Naive thymus-derived CD4-positive, alpha-beta T cell (primary cell): ENCODE results near the gene L1CAM. TPM values are rescaled to one million over a fixed set of nuclear protein-coding genes. Genes with fewer than 3 reads are reported as not detected.

Source experiments
- ATAC-seq: fragments of 150-1000 bp; cut with Tn5 transposase; 2 replicates; pipeline ENCODE4 v1.10.0; 2021; ENCODE audit warnings: mild to moderate bottlenecking, moderate library complexity
- CTCF ChIA-PET: fragments of 350-600 bp; sonication (Branson Sonifier 250); formaldehyde crosslinking; loops from one replicate; lab custom pipeline; 2021; ENCODE audit warnings: antibody characterized with exemption; lab: Charles Lee
- POLR2A ChIA-PET: fragments of 350-600 bp; sonication (Branson Sonifier 250); formaldehyde crosslinking; loops from one replicate; lab custom pipeline; 2021; ENCODE audit warnings: antibody characterized with exemption, inconsistent platforms; lab: Charles Lee
- DNase-seq, 9 donors: peaks; one replicate each; pipeline versions ENCODE4 v3.0.0 to v3.0.0-alpha.2; 2020 to 2022; ENCODE audit warnings: mixed read lengths in 1 of 9
- H3K27ac ChIP-seq: one replicate; pipeline ENCODE4 v1.7.0; 2013; ENCODE audit warnings: mild to moderate bottlenecking, low read depth, low read length, moderate library complexity
- H3K27me3 ChIP-seq, 2 donors: one replicate each; pipeline ENCODE4 v1.7.0; 2013; ENCODE audit warnings: low read length in 2 of 2, mild to moderate bottlenecking in 2 of 2, moderate library complexity in 2 of 2; ENCODE audit not compliant: control insufficient read depth in 2 of 2, insufficient read depth in 2 of 2
- H3K36me3 ChIP-seq, 3 experiments: 1 replicate in 2 of 3; 2 replicates in 1 of 3; pipeline ENCODE4 v1.7.0; 2013; ENCODE audit warnings: low read length in 3 of 3, mild to moderate bottlenecking in 3 of 3, moderate library complexity in 1 of 3; ENCODE audit not compliant: insufficient read depth in 3 of 3, control insufficient read depth in 2 of 3
- H3K4me1 ChIP-seq, 2 donors: one replicate each; pipeline ENCODE4 v1.7.0; 2013; ENCODE audit warnings: low read length in 2 of 2, mild to moderate bottlenecking in 2 of 2, moderate library complexity in 1 of 2; ENCODE audit not compliant: control insufficient read depth in 2 of 2, insufficient read depth in 2 of 2
- H3K4me3 ChIP-seq: 2 replicates; pipeline ENCODE4 v1.7.0; 2013; ENCODE audit warnings: mild to moderate bottlenecking, low read length
- H3K9me3 ChIP-seq, 3 experiments: 1 replicate in 2 of 3; 2 replicates in 1 of 3; pipeline ENCODE4 v1.7.0; 2013; ENCODE audit warnings: low read length in 3 of 3; ENCODE audit not compliant: control insufficient read depth in 2 of 3
- H3K27ac Mint-ChIP-seq, 9 donors: one replicate each; pipeline ENCODE4 v1.8.0; 2020 to 2022; ENCODE audit warnings: mixed read lengths in 9 of 9, mild to moderate bottlenecking in 8 of 9, moderate library complexity in 5 of 9, inconsistent platforms in 2 of 9
- H3K27me3 Mint-ChIP-seq, 5 donors: one replicate each; pipeline ENCODE4 v1.8.0; 2021 to 2022; ENCODE audit warnings: mixed read lengths in 5 of 5, mild to moderate bottlenecking in 1 of 5
- H3K36me3 Mint-ChIP-seq, 5 donors: one replicate each; pipeline ENCODE4 v1.8.0; 2020 to 2022; ENCODE audit warnings: mixed read lengths in 5 of 5, mild to moderate bottlenecking in 3 of 5, inconsistent platforms in 1 of 5
- H3K4me1 Mint-ChIP-seq, 7 donors: one replicate each; pipeline ENCODE4 v1.8.0; 2020 to 2022; ENCODE audit warnings: mixed read lengths in 7 of 7, mild to moderate bottlenecking in 3 of 7, inconsistent platforms in 1 of 7
- H3K4me3 Mint-ChIP-seq, 10 donors: one replicate each; pipeline ENCODE4 v1.8.0; 2020 to 2022; ENCODE audit warnings: mild to moderate bottlenecking in 10 of 10, mixed read lengths in 10 of 10, moderate library complexity in 6 of 10, inconsistent platforms in 2 of 10
- H3K9me3 Mint-ChIP-seq, 11 donors: one replicate each; pipeline ENCODE4 v1.8.0; 2020 to 2022; ENCODE audit warnings: mixed read lengths in 11 of 11, mild to moderate bottlenecking in 4 of 11, inconsistent platforms in 1 of 11, moderate library complexity in 1 of 11
- intact Hi-C, 2 donors: fragments of 100-400 bp; cut with micrococcal nuclease; formaldehyde crosslinking; loops; one replicate each; pipeline ENCODE4 v1.15.1; 2023
- polyA plus RNA-seq, 2 donors: library from polyadenylated mRNA; unstranded; fragments of 300-500 nt; fragmentation: Illumina TruSeq; gene quantifications; one replicate each; pipeline ENCODE4 v1.2.3, GENCODE V29; 2021
- total RNA-seq, 6 experiments: library from RNA in 5 of 6; stranded (reverse) in 5 of 6; gene quantifications; 1 replicate in 5 of 6; 2 replicates in 1 of 6; pipeline ENCODE4 v1.2.3 and lab custom pipeline; 2021 to 2026

Gene L1CAM
- total and polyA plus RNA-seq, 7 experiments from 2014 or later, result 0.16 to 9.2 (median 1.1) TPM; not detected in 2

DNA sequence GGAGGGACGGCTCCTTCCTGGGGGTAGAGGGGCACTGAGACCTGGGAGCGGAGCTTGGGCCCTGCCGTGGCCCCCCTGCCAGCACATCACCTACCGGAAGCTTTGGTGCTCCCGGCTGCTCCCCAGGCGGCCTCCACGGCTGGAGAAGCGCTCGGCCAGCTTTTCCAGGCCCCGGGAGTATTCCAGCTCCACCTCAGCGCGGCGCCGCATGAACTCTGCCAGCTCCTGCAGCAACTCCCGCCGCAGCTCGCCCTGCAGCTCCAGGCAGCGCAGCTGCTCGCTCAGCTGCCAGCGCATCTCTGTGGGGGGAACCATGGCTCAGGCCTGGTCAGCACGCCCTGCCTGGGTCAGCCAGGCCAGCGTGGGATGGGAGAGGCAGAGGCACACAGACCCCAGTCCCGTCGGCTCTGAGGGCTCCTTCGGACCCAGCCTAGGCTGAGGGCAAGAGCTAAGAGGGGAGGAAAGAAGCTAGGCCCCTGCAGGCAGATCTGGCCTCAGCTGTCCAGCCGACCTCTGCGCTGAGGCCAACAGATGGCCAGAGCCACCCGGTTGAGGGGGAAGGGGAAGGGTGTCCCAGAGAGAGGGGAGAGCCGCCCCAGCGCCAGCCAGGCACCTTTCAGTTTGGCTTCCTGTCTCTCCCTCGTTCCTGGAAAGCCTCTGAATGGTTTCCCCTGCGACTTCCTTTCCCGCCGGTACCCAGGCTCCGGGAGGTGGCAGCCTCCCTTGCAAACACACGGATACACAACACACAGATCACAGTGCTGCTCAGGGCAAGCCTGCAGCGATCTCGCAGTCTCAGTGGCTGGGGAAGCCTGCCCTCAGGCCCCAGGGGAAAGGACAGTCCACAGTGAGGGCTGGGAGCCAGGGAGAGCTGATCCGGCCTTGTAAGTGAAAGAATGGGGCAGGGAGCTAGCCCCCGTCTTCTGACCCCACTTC is 35.8 kb upstream of the L1CAM start:
- DNase-seq (no peak), ATAC-seq (no peak)
- ChIA-PET CTCF (interaction anchor here (0.9 to 13.2 kb wide), 2 partner anchors 27 to 45 kb away, joined by 3 to 168 read pairs; partner anchors contain the start of gene RENBP), POLR2A (interaction anchor here (0.6 to 17.4 kb wide), 4 partner anchors 12 to 47 kb away, joined by 3 to 384 read pairs (median 119); partner anchors contain the start of genes HCFC1, NAA10, RENBP and TMEM187)
- intact Hi-C loops, result loop anchor here in 1 of 2 donors (10.0 kb wide), 1 partner anchor 573 kb away; the partner anchor contains the start of gene SLC10A3
- Mint-ChIP-seq H3K4me3 (peak overlapping the region; percentile 60 to 98 (median 94)), H3K4me1 (peaks cover 0 to 53% (median 23%) of the 10 kb centered on the region in 7 donors), H3K9me3 (peaks cover 0 to 2% (median 0%) of the 10 kb centered on the region in 11 donors), H3K27ac (peak overlapping the region in 8 of 9 donors; percentile 10 to 96 (median 78)), H3K36me3 (peaks cover 0 to 25% (median 0%) of the 10 kb centered on the region in 5 donors), H3K27me3 (no peaks in the 10 kb centered on the region)
- no peaks in the 10 kb centered on the region for H3K27me3 ChIP-seq
- peak overlapping the region; percentile 98 for H3K27ac ChIP-seq
- H3K9me3 ChIP-seq, result no peaks in the 10 kb centered on the region
- H3K4me1 ChIP-seq, result peaks cover 13 to 19% of the 10 kb centered on the region in 2 donors
- peak overlapping the region; percentile 47 for H3K4me3 ChIP-seq
- peaks cover 0 to 40% (median 4%) of the 10 kb centered on the region in 3 experiments for H3K36me3 ChIP-seq

DNA sequence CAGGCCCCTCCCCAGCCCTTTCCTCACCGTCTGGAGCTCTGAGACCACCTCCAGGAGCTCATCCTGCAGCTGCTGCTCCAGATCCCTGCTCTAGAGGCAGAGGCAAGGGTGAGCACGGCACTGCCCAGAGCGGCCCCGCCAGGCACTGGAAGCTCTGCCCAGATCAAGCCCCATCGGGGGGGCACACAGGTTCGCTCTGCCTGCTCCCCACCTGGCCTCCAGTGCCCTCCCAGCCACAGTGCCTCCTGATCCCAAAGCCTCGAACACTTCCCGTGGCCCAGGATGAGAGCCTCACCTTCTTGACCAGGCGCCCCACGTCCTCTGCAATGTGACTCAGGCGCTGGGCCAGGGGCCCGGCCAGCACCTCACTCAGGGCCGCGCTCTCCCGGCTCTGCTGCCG is 35.1 kb upstream of the L1CAM start:
- Mint-ChIP-seq H3K4me3 (peak overlapping the region in 2 of 10 donors; percentile 29 to 92), H3K27ac (peak overlapping the region in 1 of 9 donors; percentile 14), H3K4me1 (peaks cover 0 to 55% (median 25%) of the 10 kb centered on the region in 7 donors)

DNA sequence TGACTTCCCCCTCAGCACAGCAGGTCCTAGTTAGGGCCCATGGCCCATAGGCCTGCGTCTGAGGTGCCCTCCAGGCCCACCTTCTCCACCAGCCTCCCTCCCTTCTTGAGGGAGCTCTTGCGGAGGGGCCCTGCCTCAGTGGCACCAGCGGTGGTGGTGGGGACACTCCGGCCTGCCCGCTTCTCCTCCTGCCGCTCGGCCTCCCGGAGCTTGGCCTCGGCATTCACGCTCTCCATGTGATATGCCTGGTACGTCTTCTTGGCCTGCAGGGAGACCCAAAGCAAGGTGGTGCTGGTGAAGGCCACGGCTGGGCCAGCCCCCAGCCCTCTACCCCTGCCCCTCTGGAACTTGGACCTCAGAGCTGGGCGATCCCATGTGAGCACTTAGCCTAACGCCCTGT is 34.6 kb upstream of the L1CAM start:
- Histone ChIP-seq H3K9me3 (no peaks in the 10 kb centered on the region), H3K27ac (no peak overlapping the region), H3K27me3 (no peaks in the 10 kb centered on the region), H3K4me1 (peaks cover 13 to 19% of the 10 kb centered on the region in 2 donors), H3K4me3 (no peak overlapping the region), H3K36me3 (peaks cover 0 to 50% (median 4%) of the 10 kb centered on the region in 3 experiments)
- H3K36me3 Mint-ChIP-seq, result peaks cover 0 to 27% (median 0%) of the 10 kb centered on the region in 5 donors
- ATAC-seq, result no peak
- ChIA-PET POLR2A (interaction anchor here (9.0 to 17.4 kb wide), 2 partner anchors 10 to 23 kb away, joined by 111 to 384 read pairs; partner anchors contain the start of genes NAA10 and RENBP), CTCF (interaction anchor here (13.2 kb wide), 1 partner anchor 28 kb away, joined by 168 read pairs; the partner anchor contains the start of gene RENBP)
- no peak for DNase-seq
- no peak overlapping the region for H3K4me3 Mint-ChIP-seq
- peaks cover 0 to 56% (median 23%) of the 10 kb centered on the region in 7 donors for H3K4me1 Mint-ChIP-seq
- peaks cover 0 to under 1% (median 0%) of the 10 kb centered on the region in 11 donors for H3K9me3 Mint-ChIP-seq
- no peak overlapping the region for H3K27ac Mint-ChIP-seq
- intact Hi-C loops, result loop anchor here in 1 of 2 donors (10.0 kb wide), 1 partner anchor 574 kb away; the partner anchor contains the start of gene SLC10A3
- no peaks in the 10 kb centered on the region for H3K27me3 Mint-ChIP-seq

More for the DNA sequence above, 35.1 kb upstream of the L1CAM start:
- Mint-ChIP-seq H3K36me3 (peaks cover 0 to 27% (median 0%) of the 10 kb centered on the region in 5 donors), H3K27me3 (no peaks in the 10 kb centered on the region), H3K9me3 (peaks cover 0 to 2% (median 0%) of the 10 kb centered on the region in 11 donors)
- POLR2A ChIA-PET, result interaction anchor here (9.0 to 17.4 kb wide), 2 partner anchors 11 to 23 kb away, joined by 111 to 384 read pairs; partner anchors contain the start of genes NAA10 and RENBP
- Histone ChIP-seq H3K9me3 (no peaks in the 10 kb centered on the region), H3K27ac (no peak overlapping the region), H3K4me1 (peaks cover 13 to 19% of the 10 kb centered on the region in 2 donors), H3K36me3 (peaks cover 0 to 45% (median 4%) of the 10 kb centered on the region in 3 experiments), H3K4me3 (no peak overlapping the region), H3K27me3 (no peaks in the 10 kb centered on the region)
- DNase-seq (no peak), ATAC-seq (no peak)
- CTCF ChIA-PET, result interaction anchor here (13.2 kb wide), 1 partner anchor 28 kb away, joined by 168 read pairs; the partner anchor contains the start of gene RENBP
- intact Hi-C loops, result loop anchor here in 1 of 2 donors (10.0 kb wide), 1 partner anchor 574 kb away; the partner anchor contains the start of gene SLC10A3

DNA sequence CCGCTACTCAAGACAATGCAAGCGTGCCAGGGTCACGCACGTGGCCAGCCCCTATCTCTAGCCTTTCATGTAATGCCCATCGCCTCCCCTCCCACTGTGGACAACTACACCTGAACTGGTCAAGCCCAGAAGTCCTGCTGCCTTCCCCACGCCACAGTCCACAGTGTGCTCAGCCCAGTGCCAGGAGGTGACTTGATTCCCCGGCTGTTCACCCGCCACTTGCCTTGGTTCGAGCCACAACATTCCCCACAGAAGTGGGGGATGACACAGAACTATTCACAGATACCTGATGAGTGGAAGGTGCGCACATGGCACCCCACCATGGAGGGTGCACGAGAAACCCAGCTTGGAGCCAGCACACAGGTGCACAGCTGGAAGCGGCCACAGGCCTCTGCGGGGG is 33.3 kb upstream of the L1CAM start:
- Histone ChIP-seq H3K9me3 (no peaks in the 10 kb centered on the region), H3K27ac (no peak overlapping the region), H3K4me3 (no peak overlapping the region), H3K36me3 (peaks cover 0 to 51% (median 4%) of the 10 kb centered on the region in 3 experiments), H3K4me1 (peaks cover 9 to 19% of the 10 kb centered on the region in 2 donors), H3K27me3 (no peaks in the 10 kb centered on the region)
- no peak for ATAC-seq
- peak overlapping the region in 1 of 9 donors; percentile 62 for H3K27ac Mint-ChIP-seq
- DNase-seq, result no peak
- H3K27me3 Mint-ChIP-seq, result no peaks in the 10 kb centered on the region
- intact Hi-C loops, result no loop called here
- H3K36me3 Mint-ChIP-seq, result peaks cover 0 to 23% (median 0%) of the 10 kb centered on the region in 5 donors
- no peaks in the 10 kb centered on the region for H3K9me3 Mint-ChIP-seq
- CTCF ChIA-PET, result interaction anchor here (13.2 kb wide), 1 partner anchor 30 kb away, joined by 168 read pairs; the partner anchor contains the start of gene RENBP
- POLR2A ChIA-PET, result interaction anchor here (0.7 to 17.4 kb wide), 2 partner anchors 24 to 38 kb away, joined by 4 to 384 read pairs; partner anchors contain the start of genes NAA10 and RENBP
- peak overlapping the region in 1 of 10 donors; percentile 32 for H3K4me3 Mint-ChIP-seq
- peaks cover 0 to 43% (median 22%) of the 10 kb centered on the region in 7 donors for H3K4me1 Mint-ChIP-seq

DNA sequence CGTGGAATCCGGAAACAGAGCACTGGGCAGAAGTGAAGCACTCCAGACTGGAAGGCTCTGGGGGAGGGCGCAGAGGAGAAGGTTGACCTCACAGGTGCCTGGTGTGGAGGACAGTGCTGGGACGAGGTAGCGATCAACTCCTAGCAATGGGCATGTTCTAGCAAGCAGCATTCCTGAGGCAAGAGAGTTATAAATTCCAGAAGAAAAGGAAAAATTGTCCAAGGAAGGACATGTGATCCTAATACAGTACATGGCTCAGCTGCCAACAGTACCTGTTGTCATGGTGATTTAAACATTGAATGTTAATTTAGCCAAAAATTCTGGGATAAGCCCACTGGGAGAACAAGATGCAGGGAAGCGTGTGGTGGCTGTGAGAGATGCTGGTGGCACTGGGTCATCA is 31.9 kb upstream of the L1CAM start:
- Mint-ChIP-seq H3K36me3 (peaks cover 0 to 21% (median 0%) of the 10 kb centered on the region in 5 donors), H3K9me3 (no peaks in the 10 kb centered on the region), H3K27me3 (no peaks in the 10 kb centered on the region), H3K27ac (peak overlapping the region in 3 of 9 donors; percentile 37 to 48 (median 42)), H3K4me3 (no peak overlapping the region), H3K4me1 (peaks cover 0 to 29% (median 16%) of the 10 kb centered on the region in 7 donors)
- H3K9me3 ChIP-seq, result no peaks in the 10 kb centered on the region
- intact Hi-C loops, result no loop called here
- H3K4me1 ChIP-seq, result peaks cover 9 to 10% of the 10 kb centered on the region in 2 donors
- DNase-seq (no peak), ATAC-seq (no peak)
- peaks cover 0 to 64% (median 4%) of the 10 kb centered on the region in 3 experiments for H3K36me3 ChIP-seq
- H3K4me3 ChIP-seq, result no peak overlapping the region
- H3K27me3 ChIP-seq, result no peaks in the 10 kb centered on the region
- POLR2A ChIA-PET, result interaction anchor here (0.7 to 1.1 kb wide), 3 partner anchors 8 to 19 kb away, joined by 3 to 4 read pairs (median 3); partner anchors contain the start of gene ARHGAP4
- CTCF ChIA-PET, result no interaction called here
- H3K27ac ChIP-seq, result no peak overlapping the region

DNA sequence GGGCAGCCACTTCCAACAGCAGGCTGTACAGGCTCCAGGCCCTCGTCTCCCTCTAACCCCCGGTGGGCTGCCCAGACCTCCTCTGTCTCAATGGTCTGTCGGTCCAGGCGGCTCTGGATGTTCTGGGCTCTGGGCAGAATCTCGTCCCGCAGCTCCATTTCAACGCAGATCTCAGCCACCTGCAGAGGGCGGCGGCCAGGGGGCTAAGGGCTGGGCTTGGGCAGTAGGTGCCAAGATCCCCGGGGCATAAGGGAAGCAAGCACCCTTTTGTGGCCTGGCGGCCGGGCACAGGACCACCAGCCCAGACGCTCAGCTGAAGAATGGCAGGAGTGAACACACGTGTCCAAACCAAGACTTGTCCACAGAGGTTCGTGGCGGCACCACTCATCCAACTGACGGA is 27.7 kb upstream of the L1CAM start:
- Mint-ChIP-seq H3K4me1 (peaks cover 0 to 31% (median 12%) of the 10 kb centered on the region in 7 donors), H3K27ac (peak overlapping the region in 1 of 9 donors; percentile 17), H3K36me3 (peaks cover 0 to 24% (median 5%) of the 10 kb centered on the region in 5 donors), H3K9me3 (no peaks in the 10 kb centered on the region), H3K27me3 (no peaks in the 10 kb centered on the region), H3K4me3 (no peak overlapping the region)
- no peak overlapping the region for H3K27ac ChIP-seq
- POLR2A ChIA-PET, result interaction anchor here (10.4 kb wide), 1 partner anchor 11 kb away, joined by 111 read pairs; the partner anchor contains the start of gene ARHGAP4
- intact Hi-C loops, result no loop called here
- peaks cover 0 to 71% (median 3%) of the 10 kb centered on the region in 3 experiments for H3K36me3 ChIP-seq
- DNase-seq, result no peak
- CTCF ChIA-PET, result no interaction called here
- peaks cover 0 to 8% of the 10 kb centered on the region in 2 donors for H3K4me1 ChIP-seq
- no peaks in the 10 kb centered on the region for H3K9me3 ChIP-seq
- ATAC-seq, result no peak
- H3K4me3 ChIP-seq, result no peak overlapping the region
- no peaks in the 10 kb centered on the region for H3K27me3 ChIP-seq
